ENCODE results near the gene HDAC4. TPM values are rescaled to one million over a fixed set of nuclear protein-coding genes. Genes with fewer than 3 reads are reported as not detected.

HDAC4 gene
- total and polyA plus RNA-seq, 9 of the 15 experiments (the other 6 are each of a cell fraction or from before 2014, with no cell fraction given): 0.11 to 20.2 (median 4.0) TPM

DNA sequence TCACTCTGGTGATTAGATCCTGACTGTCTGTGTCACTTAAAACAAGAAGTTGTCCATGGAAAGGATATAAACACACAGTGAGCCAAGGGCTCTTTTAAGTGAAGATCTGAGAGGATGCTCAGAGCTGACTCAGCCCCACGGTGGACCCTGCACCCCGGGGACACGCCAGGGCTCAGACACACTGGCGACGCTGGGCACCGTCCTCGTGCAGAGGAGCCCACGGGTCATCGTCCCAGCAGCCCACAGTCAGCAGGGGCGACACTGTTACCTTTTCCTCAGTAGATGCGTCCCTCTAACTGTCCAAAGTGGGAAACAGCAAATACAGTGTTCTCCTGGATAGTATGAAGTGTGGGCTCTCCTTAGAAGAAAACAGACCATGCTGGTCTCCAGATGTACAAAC lies 225.6 kb downstream of the HDAC4 start:
- in situ Hi-C loops (cut with MboI) (no loop called here), intact Hi-C loops (cut with micrococcal nuclease) (no loop called here)
- no peak for DNase-seq (ENCODE audit: extremely low read depth in 1 of 4, low spot score in 3 of 4)
- TF ChIP-seq SIN3A (IDR thresholded peaks at IDR 0.05; ENCODE audit: borderline replicate concordance in 2 of 2, control insufficient read depth in 1 of 2, low read depth in 2 of 2, low read length in 2 of 2) (no peak), IFI16 (CRISPR knock-in tag; IDR thresholded peaks at IDR 0.05) (no peak)
- TF ChIP-seq, protein P1, sequence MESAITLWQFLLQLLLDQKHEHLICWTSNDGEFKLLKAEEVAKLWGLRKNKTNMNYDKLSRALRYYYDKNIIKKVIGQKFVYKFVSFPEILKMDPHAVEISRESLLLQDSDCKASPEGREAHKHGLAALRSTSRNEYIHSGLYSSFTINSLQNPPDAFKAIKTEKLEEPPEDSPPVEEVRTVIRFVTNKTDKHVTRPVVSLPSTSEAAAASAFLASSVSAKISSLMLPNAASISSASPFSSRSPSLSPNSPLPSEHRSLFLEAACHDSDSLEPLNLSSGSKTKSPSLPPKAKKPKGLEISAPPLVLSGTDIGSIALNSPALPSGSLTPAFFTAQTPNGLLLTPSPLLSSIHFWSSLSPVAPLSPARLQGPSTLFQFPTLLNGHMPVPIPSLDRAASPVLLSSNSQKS (CRISPR knock-in tag; IDR thresholded peaks at IDR 0.05): no peak
- TF ChIP-seq, protein P2, sequence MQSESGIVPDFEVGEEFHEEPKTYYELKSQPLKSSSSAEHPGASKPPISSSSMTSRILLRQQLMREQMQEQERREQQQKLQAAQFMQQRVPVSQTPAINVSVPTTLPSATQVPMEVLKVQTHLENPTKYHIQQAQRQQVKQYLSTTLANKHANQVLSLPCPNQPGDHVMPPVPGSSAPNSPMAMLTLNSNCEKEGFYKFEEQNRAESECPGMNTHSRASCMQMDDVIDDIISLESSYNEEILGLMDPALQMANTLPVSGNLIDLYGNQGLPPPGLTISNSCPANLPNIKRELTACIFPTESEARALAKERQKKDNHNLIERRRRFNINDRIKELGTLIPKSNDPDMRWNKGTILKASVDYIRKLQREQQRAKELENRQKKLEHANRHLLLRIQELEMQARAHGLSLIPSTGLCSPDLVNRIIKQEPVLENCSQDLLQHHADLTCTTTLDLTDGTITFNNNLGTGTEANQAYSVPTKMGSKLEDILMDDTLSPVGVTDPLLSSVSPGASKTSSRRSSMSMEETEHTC (IDR thresholded peaks at IDR 0.05): no peak
- Histone ChIP-seq H3K79me2 (ENCODE audit: control insufficient read depth, insufficient read depth, low read length) (no peaks in the 10 kb centered on the region), H3K9ac (ENCODE audit: insufficient read depth in 1 of 2, low read depth in 2 of 2, low read length in 2 of 2) (no peak overlapping the region), H2AFZ (ENCODE audit: low read depth, low read length) (no peak overlapping the region), H3K4me3 (no peak overlapping the region), H3K9me3 (replicated peaks; ENCODE audit: control insufficient read depth, insufficient read depth, low read depth, low read length) (no peaks in the 10 kb centered on the region), H3K27ac (ENCODE audit: extremely low read depth, low read depth, low read length) (no peak overlapping the region), H4K20me1 (replicated peaks; ENCODE audit: control insufficient read depth, insufficient read depth, low read length) (no peaks in the 10 kb centered on the region), H3K4me2 (ENCODE audit: insufficient read depth, low read length) (no peak overlapping the region), H3K36me3 (ENCODE audit: control insufficient read depth, insufficient read depth, low read length) (no peaks in the 10 kb centered on the region), H3K4me1 (replicated peaks in 1 of 2; ENCODE audit: control insufficient read depth in 2 of 2, insufficient read depth in 2 of 2, low read length in 2 of 2) (no peaks in the 10 kb centered on the region), H3K9me1 (ENCODE audit: control insufficient read depth, insufficient read depth, low read length) (no peaks in the 10 kb centered on the region), H3K27me3 (ENCODE audit: control insufficient read depth in 2 of 2, insufficient read depth in 2 of 2, low read length in 2 of 2) (no peaks in the 10 kb centered on the region)
- CTCF ChIA-PET (ENCODE audit: low intra/inter-chr PET ratio): no interaction called here
- no peak for ATAC-seq
- no peak for FAIRE-seq
- 95% methylated on average over 7 of the region's 11 CpGs for WGBS (ENCODE audit: insufficient coverage, low coverage, missing lambda C conversion rate)
- BruUV-seq (replicated peaks): no TSS peak
- POLR2A ChIA-PET: no interaction called here
